A549 (cell line): ENCODE measurements around the gene NDUFA13. TPM values are rescaled to one million over a fixed set of nuclear protein-coding genes. Genes with fewer than 3 reads are reported as not detected.

Experiments
- ATAC-seq, 2 experiments: fragments of 200-7000 bp in 1 of 2; fragments of >200 bp in 1 of 2; cut with Nextera tagmentation in 1 of 2; cut with Tn5 transposase in 1 of 2; 3 replicates each; pipeline versions ENCODE4 v1.8.0 to v1.9.1; 2018 to 2020; ENCODE audit warnings: mild to moderate bottlenecking in 1 of 2, moderate library complexity in 1 of 2
- CTCF ChIA-PET: fragments of 300-600 bp; sonication (Branson Sonifier 250); formaldehyde crosslinking; extraction: SDS; loops from one replicate; lab custom pipeline; 2021; ENCODE audit warnings: antibody characterized with exemption, inconsistent platforms; lab: Yijun Ruan, JAX
- POLR2A ChIA-PET: fragments of 350-600 bp; formaldehyde crosslinking; extraction: SDS; loops from one replicate; lab custom pipeline; 2021; ENCODE audit warnings: antibody characterized with exemption, inconsistent platforms; lab: Yijun Ruan, JAX
- DNase-seq, 2 experiments: peaks; one replicate each; pipeline versions ENCODE4 v3.0.0 to v3.0.0-alpha.2; 2011 to 2016; ENCODE audit warnings: low read depth in 1 of 2, low spot score in 1 of 2
- FAIRE-seq: peaks from 2 replicates; lab custom pipeline; 2011; peaks lifted over from hg19 to GRCh38; lab: Jason Lieb, UNC
- H3K27ac ChIP-seq, 2 experiments: fragments of >200 bp; sonication (Bioruptor Twin); formaldehyde crosslinking; 3 replicates each; pipeline ENCODE4 v1.5.1; 2016 to 2017
- H3K4me1 ChIP-seq: fragments of >200 bp; sonication (Bioruptor Twin); formaldehyde crosslinking; 3 replicates; pipeline ENCODE4 v1.6.1; 2016
- H3K4me2 ChIP-seq: fragments of >200 bp; sonication (Bioruptor Twin); formaldehyde crosslinking; 3 replicates; pipeline ENCODE4 v1.6.1; 2016
- H3K4me3 ChIP-seq: fragments of >200 bp; sonication (Bioruptor Twin); formaldehyde crosslinking; 3 replicates; pipeline ENCODE4 v1.5.1; 2016
- H3K9me3 ChIP-seq: fragments of >200 bp; sonication (Bioruptor Twin); formaldehyde crosslinking; 3 replicates; pipeline ENCODE4 v1.6.1; 2016
- CBX2 ChIP-seq: fragments of 200-600 bp; sonication (generic); IDR thresholded peaks from 2 replicates; pipeline ENCODE4 v1.6.1; 2016; ENCODE audit warnings: low read depth, mild to moderate bottlenecking, borderline replicate concordance
- CHD2 ChIP-seq: fragments of 150-350 bp; IDR thresholded peaks from 2 replicates; pipeline ENCODE4 v1.6.1; 2014; ENCODE audit warnings: low read length; ENCODE audit not compliant: partially characterized antibody
- CHD4 ChIP-seq: fragments of 200-600 bp; sonication (generic); IDR thresholded peaks from 2 replicates; pipeline ENCODE4 v1.6.1; 2016; ENCODE audit warnings: antibody characterized with exemption, mild to moderate bottlenecking, borderline replicate concordance
- FOXS1 ChIP-seq: fragments of 250-450 bp; sonication (Bioruptor Pico); IDR thresholded peaks from 2 replicates; pipeline ENCODE4 v1.5.0; 2020; ENCODE audit warnings: mild to moderate bottlenecking, moderate library complexity
- KDM1A ChIP-seq: fragments of 200-600 bp; sonication (generic); IDR thresholded peaks from 2 replicates; pipeline ENCODE4 v1.6.1; 2016; ENCODE audit warnings: low read depth, mild to moderate bottlenecking
- KDM5A ChIP-seq: fragments of 200-600 bp; sonication (generic); IDR thresholded peaks from 2 replicates; pipeline ENCODE4 v1.6.1; 2016; ENCODE audit warnings: antibody characterized with exemption, mild to moderate bottlenecking
- MYC ChIP-seq: IDR thresholded peaks from 2 replicates; pipeline ENCODE4 v1.6.1; 2012; ENCODE audit warnings: mild to moderate bottlenecking, inconsistent platforms, low read length, improper control_type of control experiment, borderline replicate concordance
- NPAS2 ChIP-seq: fragments of 250-450 bp; sonication (Bioruptor Pico); IDR thresholded peaks from 2 replicates; pipeline ENCODE4 v1.8.0; 2022; ENCODE audit warnings: mild to moderate bottlenecking, moderate library complexity, borderline replicate concordance
- RAD21 ChIP-seq, 2 experiments: fragments of >200 bp in 1 of 2; sonication (Bioruptor Twin) in 1 of 2; formaldehyde crosslinking in 1 of 2; IDR thresholded peaks in 1 of 2; conservative IDR thresholded peaks in 1 of 2; 2 replicates in 1 of 2; 3 replicates in 1 of 2; pipeline ENCODE4 v1.6.1; 2012 to 2018; ENCODE audit warnings: inconsistent platforms in 1 of 2
- ZFP36 ChIP-seq: fragments of 450-650 bp; IDR thresholded peaks from 2 replicates; pipeline ENCODE4 v1.6.1; 2014; ENCODE audit warnings: borderline replicate concordance; ENCODE audit not compliant: partially characterized antibody
- WGBS: methylation state at CpG from one replicate; pipeline ENCODE4 v1.1.6; 2017; ENCODE audit errors: missing lambda C conversion rate; 5-methylcytosine and 5-hydroxymethylcytosine counted together
- polyA plus RNA-seq, 4 experiments: library from polyadenylated mRNA; depleted of rRNA in 3 of 4; stranded (reverse); fragments of >200 nt; fragmentation: RNase III in 1 of 4; extraction: RNeasy Plus Mini Kit Qiagen cat#74134 plus additional on column Dnase treatment in 1 of 4; gene quantifications; 2 replicates in 3 of 4; 3 replicates in 1 of 4; pipeline ENCODE4 v1.2.3, GENCODE V29; 2011 to 2017
- TF ChIP-seq, protein P1 (sequence below): fragments of 450-650 bp; IDR thresholded peaks from 2 replicates; pipeline ENCODE4 v1.6.1; 2014; ENCODE audit warnings: antibody characterized with exemption
- TF ChIP-seq, protein P2 (sequence below): IDR thresholded peaks from 2 replicates; pipeline ENCODE4 v1.6.1; 2012
- TF ChIP-seq, protein P3 (sequence below): fragments of >200 bp; sonication (Bioruptor Twin); formaldehyde crosslinking; IDR thresholded peaks from 3 replicates; pipeline ENCODE4 v1.5.1; 2016
- TF ChIP-seq, protein P4 (sequence below): IDR thresholded peaks from 2 replicates; pipeline ENCODE4 v1.6.1; 2012

NDUFA13 gene
- polyA plus RNA-seq, 2 of the 4 experiments (the other 2 are of a cell fraction) = 197 to 253 TPM

DNA sequence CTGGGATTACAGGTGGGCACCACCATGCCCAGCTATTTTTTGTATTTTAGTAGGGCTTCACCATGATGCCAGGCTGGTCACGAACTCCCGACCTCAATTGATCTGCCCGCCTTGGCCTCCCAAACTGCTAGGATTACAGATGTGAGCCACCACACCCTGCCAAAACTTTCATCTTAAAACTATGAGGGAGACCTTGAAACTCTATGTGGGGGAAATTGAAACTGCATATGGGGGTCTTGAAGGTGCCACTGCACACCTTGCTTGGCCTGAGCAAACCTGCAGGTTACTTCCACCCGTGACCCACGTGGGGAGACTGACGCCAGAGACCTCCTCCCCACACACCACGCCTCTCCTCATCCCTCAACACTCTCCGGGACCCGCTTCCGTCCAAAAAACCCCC lies 37.6 kb downstream of the NDUFA13 start:
- POLR2A ChIA-PET = no interaction called here
- no peak for TF ChIP-seq NPAS2 (CRISPR knock-in tag)
- TF ChIP-seq, protein P1, sequence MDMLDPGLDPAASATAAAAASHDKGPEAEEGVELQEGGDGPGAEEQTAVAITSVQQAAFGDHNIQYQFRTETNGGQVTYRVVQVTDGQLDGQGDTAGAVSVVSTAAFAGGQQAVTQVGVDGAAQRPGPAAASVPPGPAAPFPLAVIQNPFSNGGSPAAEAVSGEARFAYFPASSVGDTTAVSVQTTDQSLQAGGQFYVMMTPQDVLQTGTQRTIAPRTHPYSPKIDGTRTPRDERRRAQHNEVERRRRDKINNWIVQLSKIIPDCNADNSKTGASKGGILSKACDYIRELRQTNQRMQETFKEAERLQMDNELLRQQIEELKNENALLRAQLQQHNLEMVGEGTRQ = no peak
- TF ChIP-seq CBX2 = no peak
- TF ChIP-seq KDM1A = no peak
- no peak for TF ChIP-seq ZFP36
- TF ChIP-seq KDM5A = no peak
- no peak for TF ChIP-seq CHD2
- TF ChIP-seq CHD4 = no peak
- TF ChIP-seq, protein P2, sequence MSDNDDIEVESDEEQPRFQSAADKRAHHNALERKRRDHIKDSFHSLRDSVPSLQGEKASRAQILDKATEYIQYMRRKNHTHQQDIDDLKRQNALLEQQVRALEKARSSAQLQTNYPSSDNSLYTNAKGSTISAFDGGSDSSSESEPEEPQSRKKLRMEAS = no peak
- TF ChIP-seq, protein P3, sequence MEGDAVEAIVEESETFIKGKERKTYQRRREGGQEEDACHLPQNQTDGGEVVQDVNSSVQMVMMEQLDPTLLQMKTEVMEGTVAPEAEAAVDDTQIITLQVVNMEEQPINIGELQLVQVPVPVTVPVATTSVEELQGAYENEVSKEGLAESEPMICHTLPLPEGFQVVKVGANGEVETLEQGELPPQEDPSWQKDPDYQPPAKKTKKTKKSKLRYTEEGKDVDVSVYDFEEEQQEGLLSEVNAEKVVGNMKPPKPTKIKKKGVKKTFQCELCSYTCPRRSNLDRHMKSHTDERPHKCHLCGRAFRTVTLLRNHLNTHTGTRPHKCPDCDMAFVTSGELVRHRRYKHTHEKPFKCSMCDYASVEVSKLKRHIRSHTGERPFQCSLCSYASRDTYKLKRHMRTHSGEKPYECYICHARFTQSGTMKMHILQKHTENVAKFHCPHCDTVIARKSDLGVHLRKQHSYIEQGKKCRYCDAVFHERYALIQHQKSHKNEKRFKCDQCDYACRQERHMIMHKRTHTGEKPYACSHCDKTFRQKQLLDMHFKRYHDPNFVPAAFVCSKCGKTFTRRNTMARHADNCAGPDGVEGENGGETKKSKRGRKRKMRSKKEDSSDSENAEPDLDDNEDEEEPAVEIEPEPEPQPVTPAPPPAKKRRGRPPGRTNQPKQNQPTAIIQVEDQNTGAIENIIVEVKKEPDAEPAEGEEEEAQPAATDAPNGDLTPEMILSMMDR = no peak
- TF ChIP-seq MYC = no peak
- TF ChIP-seq, protein P4, sequence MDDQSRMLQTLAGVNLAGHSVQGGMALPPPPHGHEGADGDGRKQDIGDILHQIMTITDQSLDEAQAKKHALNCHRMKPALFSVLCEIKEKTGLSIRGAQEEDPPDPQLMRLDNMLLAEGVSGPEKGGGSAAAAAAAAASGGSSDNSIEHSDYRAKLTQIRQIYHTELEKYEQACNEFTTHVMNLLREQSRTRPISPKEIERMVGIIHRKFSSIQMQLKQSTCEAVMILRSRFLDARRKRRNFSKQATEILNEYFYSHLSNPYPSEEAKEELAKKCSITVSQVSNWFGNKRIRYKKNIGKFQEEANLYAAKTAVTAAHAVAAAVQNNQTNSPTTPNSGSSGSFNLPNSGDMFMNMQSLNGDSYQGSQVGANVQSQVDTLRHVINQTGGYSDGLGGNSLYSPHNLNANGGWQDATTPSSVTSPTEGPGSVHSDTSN = no peak
- TF ChIP-seq RAD21 (conservative IDR thresholded peaks at IDR 0.05 in 1 of 2, IDR thresholded peaks at IDR 0.05 in 1 of 2) = no peak
- no peak for TF ChIP-seq FOXS1 (CRISPR knock-in tag)
- TF ChIP-seq, all 56 proteins: peak for 0
- Histone ChIP-seq H3K4me2 (no peak overlapping the region), H3K9me3 (no peaks in the 10 kb centered on the region), H3K4me3 (no peak overlapping the region), H3K27ac (no peak overlapping the region), H3K4me1 (no peaks in the 10 kb centered on the region)
- no peak for DNase-seq
- FAIRE-seq = no peak
- CTCF ChIA-PET = interaction anchor here (0.7 to 12.3 kb wide), 17 partner anchors 8 to 90 kb away, joined by 3 to 79 read pairs (median 4); partner anchors contain the start of genes GMIP and YJEFN3
- 88% methylated on average over 10 of the region's 10 CpGs for WGBS
- ATAC-seq = no peak

DNA sequence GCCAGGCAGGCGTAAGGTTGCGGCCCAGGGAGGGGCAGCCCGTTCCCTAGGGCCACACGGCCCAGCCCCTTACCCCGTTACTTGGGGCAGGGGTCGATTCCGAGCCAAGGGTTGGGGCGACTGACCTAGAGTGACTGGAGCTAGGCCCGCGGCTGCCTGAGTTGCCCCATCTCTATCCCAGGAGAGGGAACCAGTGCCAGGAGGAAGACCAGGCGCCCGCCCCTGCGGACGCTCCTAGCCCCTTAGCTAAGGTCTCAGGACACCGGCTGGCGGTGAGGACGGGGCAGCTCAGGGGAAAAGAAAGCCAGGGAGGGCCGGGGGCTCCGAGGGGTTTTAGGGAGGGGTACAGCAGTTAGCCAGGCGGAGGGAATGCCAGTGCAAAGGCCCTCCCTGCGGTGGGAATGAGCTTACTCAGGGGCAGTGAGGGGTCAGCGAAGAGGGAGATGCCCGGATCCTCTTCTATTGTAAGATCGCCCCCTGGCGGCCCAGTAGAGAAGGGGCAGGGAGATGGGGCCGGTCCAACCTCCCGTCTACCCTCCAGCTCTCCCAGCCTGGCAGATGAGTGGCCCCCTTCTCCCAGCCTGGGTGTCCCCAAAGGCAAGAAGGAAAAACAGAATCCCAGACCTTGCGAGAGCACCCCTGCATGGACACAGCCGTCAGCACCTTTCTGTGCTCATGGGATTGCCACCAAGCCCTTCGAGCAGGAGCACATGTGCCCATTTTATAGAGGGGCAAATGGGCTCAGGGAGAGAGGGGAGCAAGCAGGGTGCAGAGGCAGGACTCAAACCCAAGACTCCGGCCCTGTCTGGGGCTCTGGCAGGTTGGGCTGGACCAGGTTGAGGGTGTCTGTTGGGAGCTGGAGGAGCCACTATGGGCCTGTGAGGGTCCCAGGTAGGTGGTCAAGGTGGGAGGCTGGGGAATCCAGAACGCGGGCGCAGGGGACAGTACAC lies 38.3 kb downstream of the NDUFA13 start:
- peak in 1 of 2 experiments; percentile 38; a peak in 3 of 5 replicates for TF ChIP-seq RAD21 (conservative IDR thresholded peaks at IDR 0.05 in 1 of 2, IDR thresholded peaks at IDR 0.05 in 1 of 2)
- TF ChIP-seq, protein P2 = no peak
- TF ChIP-seq, protein P3 = peak; percentile 34
- ATAC-seq (peak in 1 of 2 experiments; percentile 73; a peak in 3 of 6 replicates), DNase-seq (no peak), FAIRE-seq (no peak)
- no peaks in the 10 kb centered on the region for H3K9me3 ChIP-seq
- CTCF ChIA-PET = interaction anchor here (0.7 to 12.3 kb wide), 20 partner anchors 8 to 89 kb away, joined by 3 to 79 read pairs (median 4); partner anchors contain the start of genes GMIP and YJEFN3
- WGBS = 39% methylated on average over 18 of the region's 34 CpGs
- H3K27ac ChIP-seq = no peak overlapping the region
- no peak overlapping the region for H3K4me3 ChIP-seq
- POLR2A ChIA-PET = no interaction called here
- H3K4me1 ChIP-seq = no peaks in the 10 kb centered on the region
- H3K4me2 ChIP-seq = no peak overlapping the region
